K562 (cell line): ENCODE data around the gene SERHL2. TPM values are rescaled to one million over a fixed set of nuclear protein-coding genes. Genes with fewer than 3 reads are reported as not detected.

Experiments
- ATF3 ChIP-seq, 2 experiments: fragments of 450-650 bp in 1 of 2; sonication (generic) in 1 of 2; formaldehyde crosslinking in 1 of 2; IDR thresholded peaks in 1 of 2; conservative IDR thresholded peaks in 1 of 2; 2 replicates each; pipeline versions ENCODE4 v1.6.1 to v1.8.1; 2016 to 2023; ENCODE audit warnings: mild to moderate bottlenecking in 2 of 2, moderate library complexity in 2 of 2, inconsistent platforms in 1 of 2, missing genetic modification reagents in 1 of 2
- CHD2 ChIP-seq: IDR thresholded peaks from 2 replicates; pipeline ENCODE4 v1.6.1; 2011; ENCODE audit warnings: low read depth, low read length
- CHD7 ChIP-seq: fragments of 200-600 bp; sonication (generic); IDR thresholded peaks from one replicate; pipeline ENCODE4 v1.6.1; 2012; ENCODE audit warnings: mild to moderate bottlenecking, low read depth, low read length, inconsistent platforms
- CUX1 ChIP-seq: fragments of 200-800 bp; sonication (Bioruptor generic); IDR thresholded peaks from 2 replicates; pipeline ENCODE4 v1.6.1; 2016; ENCODE audit warnings: missing genetic modification characterization, missing compliant biosample characterization
- FOXK2 ChIP-seq, 2 experiments: fragments of 450-650 bp; IDR thresholded peaks in 1 of 2; conservative IDR thresholded peaks in 1 of 2; 2 replicates each; pipeline ENCODE4 v1.6.1; 2016; ENCODE audit warnings: low read depth in 2 of 2, mild to moderate bottlenecking in 1 of 2
- HCFC1 ChIP-seq: IDR thresholded peaks from 2 replicates; pipeline ENCODE4 v1.6.1; 2012; ENCODE audit warnings: low read depth, low read length, improper control_type of control experiment
- KHSRP ChIP-seq: fragments of 450-650 bp; IDR thresholded peaks from 2 replicates; pipeline ENCODE4 v1.6.1; 2017
- KLF1 ChIP-seq: fragments of 450-650 bp; IDR thresholded peaks from 2 replicates; pipeline ENCODE4 v1.6.1; 2016; ENCODE audit warnings: missing genetic modification characterization, missing compliant biosample characterization
- SIN3B ChIP-seq: fragments of 450-650 bp; IDR thresholded peaks from 2 replicates; pipeline ENCODE4 v1.6.1; 2017; ENCODE audit warnings: low read depth, mild to moderate bottlenecking, moderate library complexity
- polyA plus RNA-seq, 8 experiments: library from polyadenylated mRNA; depleted of rRNA in 4 of 8; stranded (reverse) in 5 of 8; unstranded in 3 of 8; fragments of >200 nt; fragmentation: Nextera tagmentation in 2 of 8; fragmentation: Illumina TruSeq in 1 of 8; extraction: Ambion mirVana in 2 of 8; extraction: Trizol in 1 of 8; gene quantifications; 2 replicates each; pipeline versions ENCODE4 v1.2.1 to v1.2.3, GENCODE V29; 2011 to 2014; ENCODE audit warnings: inconsistent platforms in 1 of 8, missing spikeins in 1 of 8
- total RNA-seq, 7 experiments: library from RNA; depleted of rRNA in 6 of 7; stranded (reverse); fragments of >200 nt in 6 of 7; fragmentation: Illumina TruSeq in 2 of 7; extraction: Trizol in 2 of 7; gene quantifications; 2 replicates each; pipeline versions ENCODE4 v1.2.1 to v1.2.3, GENCODE V29; 2011 to 2021; ENCODE audit warnings: low replicate concordance in 1 of 7

The SERHL2 gene
- total and polyA plus RNA-seq, 9 of the 15 experiments (the other 6 are each of a cell fraction or from before 2014, with no cell fraction given) = 19.9 to 62.6 (median 25.2) TPM

- TF ChIP-seq CHD7 = no peak
- peak; percentile 98 for TF ChIP-seq CHD2
- peak; percentile 74; the same call in 1 of the 2 replicates for TF ChIP-seq SIN3B
- no peak for TF ChIP-seq CUX1
- no peak for TF ChIP-seq KHSRP
- no peak for TF ChIP-seq ATF3 (IDR thresholded peaks at IDR 0.05)
- TF ChIP-seq ATF3 (CRISPR knock-in tag; conservative IDR thresholded peaks at IDR 0.05) = no peak
- no peak for TF ChIP-seq FOXK2 (conservative IDR thresholded peaks at IDR 0.05 in 1 of 2, IDR thresholded peaks at IDR 0.05 in 1 of 2; ENCODE audit: low read depth in 2 of 2)
- no peak; the same call in 1 of the 2 replicates for TF ChIP-seq KLF1 (tag)
- peak; percentile 70 for TF ChIP-seq HCFC1
Observed at GRCh38 chr22:42614312-42615091, 60.7 kb downstream of the SERHL2 start, which contains the start of gene POLDIP3 (continued).
